ENCODE data around the gene KRTAP5-11.
"Not testable (repeated sequence)": the region's sequence is repeated elsewhere in the genome, so short reads cannot be mapped to it uniquely, and the experiment has no call there.

GRCh38 chr11:71582969-71583368, 294 bp upstream of the KRTAP5-11 start:
- not testable (repeated sequence) for TF ChIP-seq CTCF (IDR thresholded peaks at IDR 0.05); POLR2AphosphoS5 (IDR thresholded peaks at IDR 0.05; ENCODE audit: insufficient read depth in 1 of 2, low read depth in 1 of 2)
